SK-N-SH (cell line): Measurements from ENCODE around the gene MICAL1.
"Not testable (repeated sequence)": the region's sequence is repeated elsewhere in the genome, so short reads cannot be mapped to it uniquely, and the experiment has no call there.

Experiments used
- NRF1 ChIP-seq: IDR thresholded peaks from 2 replicates; pipeline ENCODE4 v1.6.1; 2012; ENCODE audit warnings: low read depth, mild to moderate bottlenecking, low read length
- POLR2AphosphoS5 ChIP-seq: IDR thresholded peaks from 2 replicates; pipeline ENCODE4 v1.6.1; 2012; ENCODE audit warnings: low read depth, low read length

DNA sequence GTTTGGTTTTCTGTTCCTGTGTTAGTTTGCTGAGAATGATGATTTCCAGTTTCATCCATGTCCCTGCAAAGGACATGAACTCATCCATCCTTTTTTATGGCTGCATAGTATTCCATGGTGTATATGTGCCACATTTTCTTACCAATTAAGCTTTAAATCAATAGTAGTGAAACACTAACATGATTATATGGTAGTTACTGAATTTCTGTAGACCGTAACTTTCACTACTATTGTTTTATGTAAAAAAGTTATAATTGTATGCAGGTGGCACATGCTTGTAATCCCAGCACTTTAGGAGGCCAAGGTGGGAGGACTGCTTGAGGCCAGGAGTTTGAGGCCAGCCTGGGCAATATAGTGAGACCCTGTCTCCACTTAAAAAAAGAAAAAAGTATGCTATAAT is 5.6 kb upstream of the MICAL1 start:
- TF ChIP-seq NRF1, POLR2AphosphoS5: not testable (repeated sequence)
